HG03103 (cell line): ENCODE data around the gene TMEM63A.
"Not testable (repeated sequence)": the region's sequence is repeated elsewhere in the genome, so short reads cannot be mapped to it uniquely, and the experiment has no call there.

Experiments
- ATAC-seq: cut with Tn5 transposase; IDR thresholded peaks from one replicate; pipeline ENCODE4 v1.9.1; 2021; ENCODE audit warnings: low read depth; ENCODE audit not compliant: unreplicated experiment

TMEM63A gene

DNA sequence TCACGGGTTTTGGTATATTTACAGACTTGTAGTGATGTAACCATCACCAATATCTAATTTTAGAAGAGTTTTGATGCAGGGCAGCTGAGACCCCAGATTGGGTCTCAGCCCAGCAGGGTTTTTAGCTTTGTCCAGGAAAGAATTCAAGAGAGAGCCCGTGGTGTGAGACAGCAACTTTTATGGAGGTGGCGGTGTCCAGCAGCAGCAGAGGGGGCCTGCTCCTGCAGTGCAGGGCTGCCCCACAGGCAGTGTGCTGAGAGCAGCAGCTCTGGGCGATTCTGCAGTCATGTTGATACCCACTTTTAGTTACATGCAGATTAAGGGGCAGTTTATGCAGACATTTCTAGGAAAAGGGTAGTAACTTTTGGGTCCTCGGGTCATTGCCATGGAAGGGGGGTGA is 74.0 kb downstream of the TMEM63A start:
- no peak for ATAC-seq

DNA sequence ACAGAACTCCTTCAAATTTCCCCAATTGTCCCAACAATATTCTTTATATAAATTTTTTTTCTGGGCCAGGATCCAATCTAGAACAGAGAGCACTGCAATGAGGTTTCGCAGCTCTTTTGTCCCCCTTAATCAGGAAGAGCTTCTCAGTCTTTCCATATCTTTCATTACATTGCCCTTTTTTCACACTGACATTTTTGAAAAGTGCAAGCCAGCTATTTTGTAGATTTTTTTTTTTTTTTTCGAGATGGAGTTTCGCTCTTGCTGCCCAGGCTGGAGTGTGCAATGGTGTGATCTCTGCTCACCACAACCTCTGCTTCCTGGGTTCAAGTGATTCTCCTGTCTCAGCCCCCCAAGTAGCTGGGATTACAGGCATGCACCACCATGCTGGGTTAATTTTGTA is 75.4 kb downstream of the TMEM63A start:
- not testable (repeated sequence) for ATAC-seq

DNA sequence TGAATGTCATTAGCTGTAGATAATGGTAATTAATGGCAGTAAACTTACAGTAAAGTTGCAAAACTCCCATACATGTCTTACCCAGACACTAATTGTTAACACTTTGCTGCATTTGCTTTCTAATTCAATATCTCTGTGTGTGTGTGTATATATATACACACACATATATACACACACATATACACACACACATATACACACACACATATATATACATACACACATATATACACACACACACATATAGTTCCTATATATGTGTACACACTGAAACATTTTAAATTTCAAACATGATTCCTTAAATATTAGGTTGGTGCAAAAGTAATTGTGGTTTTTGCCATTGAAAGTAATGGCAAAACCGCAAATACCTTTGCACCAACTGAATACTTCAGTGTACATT is 75.9 kb downstream of the TMEM63A start:
- ATAC-seq, result no peak

DNA sequence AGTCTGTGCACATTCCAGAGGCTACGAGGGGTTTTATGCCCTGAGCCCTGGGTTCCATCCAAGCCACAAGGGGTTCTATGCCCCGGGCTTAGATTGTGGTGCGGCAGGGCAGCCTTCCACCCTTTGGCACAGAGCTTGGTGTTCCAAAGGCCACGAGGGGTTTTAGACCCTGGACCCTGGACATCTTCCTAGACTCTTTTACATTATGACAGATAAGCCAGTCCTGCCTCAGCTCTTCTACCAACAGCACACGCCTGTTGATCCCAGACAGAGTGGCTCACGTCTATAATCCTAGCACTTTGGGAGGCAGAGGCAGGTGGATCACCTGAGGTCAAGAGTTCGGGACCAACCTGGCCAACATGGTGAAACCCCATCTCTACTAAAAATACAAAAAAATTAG is 81.0 kb downstream of the TMEM63A start:
- ATAC-seq, result not testable (repeated sequence)

DNA sequence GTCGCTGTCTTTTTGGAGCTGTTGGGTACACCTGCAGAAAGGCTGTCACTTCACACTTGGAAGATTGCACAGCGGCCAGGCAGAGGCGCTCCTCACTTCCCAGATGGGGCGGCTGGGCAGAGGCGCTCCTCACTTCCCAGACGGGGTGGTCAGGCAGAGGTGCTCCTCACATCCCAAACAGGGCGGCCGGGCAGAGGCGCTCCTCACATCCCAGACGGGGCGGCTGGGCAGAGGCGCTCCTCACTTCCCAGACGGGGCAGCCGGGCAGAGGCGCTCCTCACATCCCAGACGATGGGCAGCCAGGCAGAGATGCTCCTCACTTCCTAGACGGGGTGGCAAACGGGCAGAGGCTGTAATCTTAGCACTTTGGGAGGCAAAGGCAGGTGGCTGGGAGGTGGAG is 86.1 kb downstream of the TMEM63A start:
- ATAC-seq, result not testable (repeated sequence)
